ENCODE measurements around the gene GGACT. TPM values are rescaled to one million over a fixed set of nuclear protein-coding genes. Genes with fewer than 3 reads are reported as not detected.
A peak's percentile ranks its signal among the peaks of the same experiment; 100 is the strongest.

Gene GGACT
- total and polyA plus RNA-seq, 2 of the 8 experiments (the other 6 are each of a cell fraction or from before 2014, with no cell fraction given) = 1.1 to 1.5 TPM

DNA sequence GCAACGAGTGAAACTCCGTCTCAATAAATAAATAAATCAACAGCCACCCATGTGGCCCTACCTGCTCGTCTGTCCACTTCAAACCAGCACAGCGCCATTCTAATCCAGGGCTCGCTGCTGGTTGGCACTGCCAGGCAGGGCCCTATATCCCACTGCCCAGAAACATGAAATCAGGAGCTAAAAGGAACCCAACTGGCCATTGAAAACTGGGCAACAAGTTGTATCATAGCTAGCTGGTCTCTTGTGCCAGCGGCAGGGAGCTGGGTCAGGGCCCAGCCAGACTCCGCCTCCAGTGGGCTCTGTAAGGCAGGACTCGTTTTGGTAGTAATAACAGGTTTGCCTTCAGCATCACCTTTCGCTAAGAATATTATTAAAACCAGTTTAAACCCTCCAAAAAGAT, 39.3 kb downstream of the GGACT start:
- H3K79me1 ChIP-seq (ENCODE audit: low read depth, low read length) = no peaks in the 10 kb centered on the region
- FAIRE-seq = no peak

More for the DNA sequence above, 39.3 kb downstream of the GGACT start:
- Histone ChIP-seq H3K14ac (ENCODE audit: insufficient read length) (no peak overlapping the region), H4K5ac (ENCODE audit: insufficient read length, low read depth, low read length) (no peak overlapping the region), H3K23ac (ENCODE audit: insufficient read length) (no peak overlapping the region), H3K4me1 (replicated peaks in 1 of 4; ENCODE audit: control insufficient read depth in 3 of 4, insufficient read depth in 4 of 4, low read length in 3 of 4) (no peaks in the 10 kb centered on the region; a peak in 3 of 7 replicates), H3K27ac (ENCODE audit: low read depth, low read length) (no peak overlapping the region), H2BK12ac (ENCODE audit: low read depth, low read length) (no peak overlapping the region), H2BK15ac (ENCODE audit: low read length) (no peak overlapping the region), H3K4me3 (ENCODE audit: extremely low read depth in 1 of 4, insufficient read depth in 2 of 4, low read depth in 3 of 4, low read length in 4 of 4) (no peak overlapping the region), H3K36me3 (ENCODE audit: control insufficient read depth in 2 of 4, insufficient read depth in 4 of 4, low read length in 3 of 4) (no peaks in the 10 kb centered on the region; a peak in 1 of 8 replicates), H2AK5ac (ENCODE audit: low read depth, low read length) (no peak overlapping the region), H2BK5ac (ENCODE audit: low read depth, low read length) (0 out of 2 replicates have a peak overlapping the region, but pooled peaks have one; percentile 2), H3K27me3 (replicated peaks in 1 of 4; ENCODE audit: control insufficient read depth in 3 of 4, extremely low read depth in 1 of 4, insufficient read depth in 3 of 4, low read length in 3 of 4) (no peaks in the 10 kb centered on the region; a peak in 1 of 7 replicates), H4K8ac (ENCODE audit: extremely low read depth, insufficient read depth, low read length) (no peak overlapping the region), H3K4ac (replicated peaks; ENCODE audit: insufficient read length, low read depth, low read length) (no peak overlapping the region), H3K9ac (replicated peaks in 1 of 4; ENCODE audit: extremely low read depth in 1 of 4, low read depth in 3 of 4, low read length in 3 of 4) (no peak overlapping the region), H3K79me2 (ENCODE audit: control insufficient read depth in 1 of 2, insufficient read depth in 2 of 2, low read length in 2 of 2) (no peaks in the 10 kb centered on the region), H2BK120ac (replicated peaks; ENCODE audit: low read depth, low read length) (no peak overlapping the region), H2BK20ac (ENCODE audit: low read length) (no peak overlapping the region), H3K23me2 (ENCODE audit: low read depth, low read length) (no peaks in the 10 kb centered on the region; the same call in 1 of the 2 replicates), H3K9me3 (ENCODE audit: insufficient read depth in 2 of 2, low read depth in 1 of 2, low read length in 1 of 2) (no peaks in the 10 kb centered on the region), H4K91ac (replicated peaks; ENCODE audit: insufficient read length, low read length) (no peak overlapping the region), H4K20me1 (replicated peaks in 1 of 2; ENCODE audit: control insufficient read depth in 1 of 2, insufficient read depth in 2 of 2, low read length in 2 of 2) (no peaks in the 10 kb centered on the region), H3K4me2 (ENCODE audit: insufficient read depth in 1 of 2, low read depth in 2 of 2, low read length in 2 of 2) (no peak overlapping the region), H2AFZ (ENCODE audit: low read length) (no peak overlapping the region), H3K56ac (replicated peaks; ENCODE audit: insufficient read length, low read depth, low read length) (no peak overlapping the region), H3K18ac (ENCODE audit: extremely low read depth, low read length) (no peak overlapping the region)
- WGBS, 2 experiments (ENCODE audit: extremely low coverage in 1 of 2, insufficient coverage in 1 of 2, insufficient read length in 1 of 2, insufficient replicate concordance in 2 of 2, low coverage in 1 of 2, low lambda C conversion rate in 2 of 2, missing lambda C conversion rate in 1 of 2) = 94% methylated on average over 9 of the region's 9 CpGs; no CpG with 5 or more reads in 1 of the 2 experiments
- ChIA-PET POLR2A (ENCODE audit: partially characterized antibody) (no interaction called here), CTCF (ENCODE audit: partially characterized antibody) (interaction anchor here (0.7 to 1.2 kb wide), 4 partner anchors 10 to 934 kb away, joined by 3 to 4 read pairs (median 3); no protein-coding TSS in a partner anchor)
- TF ChIP-seq CREB1 (IDR thresholded peaks at IDR 0.05) = no peak
- TF ChIP-seq ASH2L (IDR thresholded peaks at IDR 0.05; ENCODE audit: low read length) = no peak
- no peak for TF ChIP-seq EP300 (IDR thresholded peaks at IDR 0.05; ENCODE audit: borderline replicate concordance in 1 of 2, low read depth in 2 of 2, low read length in 2 of 2)
- no peak for TF ChIP-seq CBX5 (IDR thresholded peaks at IDR 0.05; ENCODE audit: low read depth, low read length)
- no peak for TF ChIP-seq SUZ12 (IDR thresholded peaks at IDR 0.05; ENCODE audit: low read length)
- no peak for TF ChIP-seq NANOG (IDR thresholded peaks at IDR 0.05; ENCODE audit: insufficient read depth, low read depth, low read length, poor library complexity, severe bottlenecking)
- TF ChIP-seq, protein P1, sequence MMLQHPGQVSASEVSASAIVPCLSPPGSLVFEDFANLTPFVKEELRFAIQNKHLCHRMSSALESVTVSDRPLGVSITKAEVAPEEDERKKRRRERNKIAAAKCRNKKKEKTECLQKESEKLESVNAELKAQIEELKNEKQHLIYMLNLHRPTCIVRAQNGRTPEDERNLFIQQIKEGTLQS (IDR thresholded peaks at IDR 0.05; ENCODE audit: insufficient read depth, low read depth, low read length) = no peak
- no peak for TF ChIP-seq FOSL1 (IDR thresholded peaks at IDR 0.05; ENCODE audit: insufficient read depth, low read depth, low read length)
- TF ChIP-seq SRF (IDR thresholded peaks at IDR 0.05; ENCODE audit: low read depth, low read length) = no peak
- no peak for TF ChIP-seq ATF2 (IDR thresholded peaks at IDR 0.05; ENCODE audit: low read length)
- TF ChIP-seq KDM1A (IDR thresholded peaks at IDR 0.05; ENCODE audit: borderline replicate concordance, low read length) = no peak
- peak in 1 of 2 experiments; percentile 42 for DNase-seq (ENCODE audit: low read depth in 1 of 2, low spot score in 2 of 2)

Data from H1 (cell line).